GM12878 (cell line): ENCODE data around the gene CISD2. TPM values are rescaled to one million over a fixed set of nuclear protein-coding genes. Genes with fewer than 3 reads are reported as not detected.

Experiments used
- HCFC1 ChIP-seq: fragments of 150-350 bp; IDR thresholded peaks from 2 replicates; pipeline ENCODE4 v1.6.1; 2014; ENCODE audit warnings: low read length
- IRF4 ChIP-seq: IDR thresholded peaks from 2 replicates; pipeline ENCODE4 v1.6.1; 2011; ENCODE audit warnings: low read depth, low read length
- KLF5 ChIP-seq: fragments of 450-650 bp; IDR thresholded peaks from 2 replicates; pipeline ENCODE4 v1.6.1; 2014; ENCODE audit warnings: mild to moderate bottlenecking; ENCODE audit not compliant: partially characterized antibody
- POLR2AphosphoS2 ChIP-seq: IDR thresholded peaks from 2 replicates; pipeline ENCODE4 v1.6.1; 2011; ENCODE audit warnings: low read depth, mild to moderate bottlenecking, low read length, improper control_type of control experiment, moderate library complexity
- POLR2AphosphoS5 ChIP-seq: IDR thresholded peaks from 2 replicates; pipeline ENCODE4 v1.6.1; 2011; ENCODE audit warnings: mild to moderate bottlenecking, low read length, inconsistent platforms
- RELA ChIP-seq: fragments of 450-650 bp; IDR thresholded peaks from 2 replicates; pipeline ENCODE4 v1.8.0; 2014; ENCODE audit warnings: borderline replicate concordance; ENCODE audit not compliant: partially characterized antibody
- SMAD1 ChIP-seq: fragments of 450-650 bp; IDR thresholded peaks from 2 replicates; pipeline ENCODE4 v1.6.1; 2018; ENCODE audit warnings: mild to moderate bottlenecking, low read depth; ENCODE audit not compliant: partially characterized antibody
- SPI1 ChIP-seq: IDR thresholded peaks from 2 replicates; pipeline ENCODE4 v1.6.1; 2011; ENCODE audit warnings: low read depth, mild to moderate bottlenecking, low read length, moderate library complexity, borderline replicate concordance; ENCODE audit not compliant: insufficient read depth
- WRNIP1 ChIP-seq: IDR thresholded peaks from 2 replicates; pipeline ENCODE4 v1.6.1; 2011; ENCODE audit warnings: low read depth, low read length, improper control_type of control experiment, borderline replicate concordance
- ZNF384 ChIP-seq: IDR thresholded peaks from 2 replicates; pipeline ENCODE4 v1.6.1; 2012; ENCODE audit warnings: low read depth, mild to moderate bottlenecking, low read length, improper control_type of control experiment, borderline replicate concordance
- polyA plus RNA-seq, 11 experiments: library from polyadenylated mRNA; depleted of rRNA in 4 of 11; unstranded in 6 of 11; stranded (reverse) in 5 of 11; fragments of >200 nt; fragmentation: Nextera tagmentation in 4 of 11; fragmentation: Illumina TruSeq in 1 of 11; extraction: Ambion mirVana in 4 of 11; extraction: Trizol in 1 of 11; gene quantifications; 1 replicate in 1 of 11; 2 replicates in 10 of 11; pipeline versions ENCODE4 v1.2.1 to v1.2.3, GENCODE V29; 2011 to 2016; ENCODE audit warnings: inconsistent platforms in 2 of 11, missing spikeins in 2 of 11, low read depth in 1 of 11
- total RNA-seq, 4 experiments: library from RNA; depleted of rRNA in 3 of 4; stranded (reverse); fragments of >200 nt in 3 of 4; fragmentation: Illumina TruSeq in 1 of 4; extraction: Trizol in 1 of 4; gene quantifications; 2 replicates each; pipeline versions ENCODE4 v1.2.1 to v1.2.3, GENCODE V29; 2013 to 2021
- TF ChIP-seq, protein P1 (sequence below): IDR thresholded peaks from 2 replicates; pipeline ENCODE4 v1.6.1; 2012; ENCODE audit warnings: low read length, inconsistent platforms
- TF ChIP-seq, protein P2 (sequence below): fragments of 450-650 bp; IDR thresholded peaks from 2 replicates; pipeline ENCODE4 v1.6.1; 2017; ENCODE audit warnings: mild to moderate bottlenecking, moderate library complexity
- TF ChIP-seq, protein P3 (sequence below), 3 experiments: IDR thresholded peaks in 2 of 3; conservative IDR thresholded peaks in 1 of 3; 2 replicates each; pipeline ENCODE4 v1.5.1; 2011; ENCODE audit warnings: low read depth in 3 of 3, low read length in 3 of 3, mild to moderate bottlenecking in 3 of 3, control low read depth in 2 of 3, moderate library complexity in 2 of 3, inconsistent platforms in 1 of 3, mixed read lengths in 1 of 3; ENCODE audit not compliant: control insufficient read depth in 2 of 3, insufficient read depth in 1 of 3; ENCODE audit errors: extremely low read depth in 1 of 3
- TF ChIP-seq, protein P4 (sequence below): IDR thresholded peaks from 2 replicates; pipeline ENCODE4 v1.6.1; 2012; ENCODE audit warnings: mild to moderate bottlenecking, low read depth, low read length
- TF ChIP-seq, protein P5 (sequence below): fragments of 450-650 bp; IDR thresholded peaks from 2 replicates; pipeline ENCODE4 v1.6.1; 2017; ENCODE audit warnings: borderline replicate concordance

The CISD2 gene
- total and polyA plus RNA-seq, 10 of the 15 experiments (the other 5 are each of a cell fraction or from before 2014, with no cell fraction given) = 29.5 to 132 (median 38.9) TPM

DNA sequence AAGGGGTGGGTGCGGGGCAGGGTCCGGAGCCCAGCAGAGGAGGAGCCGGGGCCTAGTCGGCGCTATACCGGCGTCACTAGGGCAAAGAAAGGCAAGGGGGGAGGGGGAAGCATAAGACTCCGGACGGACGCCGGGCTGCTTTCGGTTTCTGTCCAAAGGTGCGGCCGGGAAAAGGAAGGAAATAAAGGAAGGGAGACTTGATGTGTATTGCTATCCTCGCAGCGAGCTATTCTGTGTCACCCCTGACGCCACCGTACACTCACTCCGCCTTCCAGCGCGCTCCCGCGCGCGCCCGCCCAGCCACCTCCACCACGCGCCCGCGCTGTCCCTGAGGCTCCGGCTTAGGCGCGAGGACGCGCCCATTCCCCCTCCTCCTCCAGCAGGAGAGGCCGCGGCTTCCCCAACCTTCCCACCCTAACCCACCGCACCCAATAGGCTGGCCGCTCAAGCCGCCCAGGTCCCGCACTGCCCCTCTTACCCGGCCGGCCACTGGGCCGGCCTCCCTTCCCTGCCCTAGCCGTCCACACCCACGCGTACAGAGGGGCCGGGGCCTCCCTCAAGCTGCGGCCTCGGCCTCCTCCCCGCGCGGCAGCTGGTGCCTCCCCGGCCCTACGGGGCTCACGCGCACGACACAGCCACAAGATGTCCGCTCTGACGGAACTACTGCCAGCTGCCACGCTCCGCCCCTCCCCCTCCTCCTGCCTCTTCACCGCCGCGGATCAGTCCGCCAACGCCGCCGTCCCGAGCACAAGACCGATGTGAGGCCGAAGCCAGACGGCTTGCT, 41.7 kb upstream of the CISD2 start, which contains the start of gene UBE2D3 (continued):
- TF ChIP-seq, protein P1, sequence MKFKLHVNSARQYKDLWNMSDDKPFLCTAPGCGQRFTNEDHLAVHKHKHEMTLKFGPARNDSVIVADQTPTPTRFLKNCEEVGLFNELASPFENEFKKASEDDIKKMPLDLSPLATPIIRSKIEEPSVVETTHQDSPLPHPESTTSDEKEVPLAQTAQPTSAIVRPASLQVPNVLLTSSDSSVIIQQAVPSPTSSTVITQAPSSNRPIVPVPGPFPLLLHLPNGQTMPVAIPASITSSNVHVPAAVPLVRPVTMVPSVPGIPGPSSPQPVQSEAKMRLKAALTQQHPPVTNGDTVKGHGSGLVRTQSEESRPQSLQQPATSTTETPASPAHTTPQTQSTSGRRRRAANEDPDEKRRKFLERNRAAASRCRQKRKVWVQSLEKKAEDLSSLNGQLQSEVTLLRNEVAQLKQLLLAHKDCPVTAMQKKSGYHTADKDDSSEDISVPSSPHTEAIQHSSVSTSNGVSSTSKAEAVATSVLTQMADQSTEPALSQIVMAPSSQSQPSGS = no peak; the same call in 1 of the 2 replicates
- TF ChIP-seq POLR2AphosphoS5 (peak; percentile 92), SPI1 (0 out of 2 replicates have a peak, but pooled peaks have one; percentile 1), SMAD1 (peak; percentile 79), IRF4 (no peak; the same call in none of the 2 replicates), HCFC1 (peak; percentile 42), ZNF384 (no peak), WRNIP1 (0 out of 2 replicates have a peak, but pooled peaks have one; percentile 67), KLF5 (peak; percentile 68), POLR2AphosphoS2 (peak; percentile 48; the same call in 1 of the 2 replicates), RELA (peak; percentile 71)
- TF ChIP-seq, protein P2, sequence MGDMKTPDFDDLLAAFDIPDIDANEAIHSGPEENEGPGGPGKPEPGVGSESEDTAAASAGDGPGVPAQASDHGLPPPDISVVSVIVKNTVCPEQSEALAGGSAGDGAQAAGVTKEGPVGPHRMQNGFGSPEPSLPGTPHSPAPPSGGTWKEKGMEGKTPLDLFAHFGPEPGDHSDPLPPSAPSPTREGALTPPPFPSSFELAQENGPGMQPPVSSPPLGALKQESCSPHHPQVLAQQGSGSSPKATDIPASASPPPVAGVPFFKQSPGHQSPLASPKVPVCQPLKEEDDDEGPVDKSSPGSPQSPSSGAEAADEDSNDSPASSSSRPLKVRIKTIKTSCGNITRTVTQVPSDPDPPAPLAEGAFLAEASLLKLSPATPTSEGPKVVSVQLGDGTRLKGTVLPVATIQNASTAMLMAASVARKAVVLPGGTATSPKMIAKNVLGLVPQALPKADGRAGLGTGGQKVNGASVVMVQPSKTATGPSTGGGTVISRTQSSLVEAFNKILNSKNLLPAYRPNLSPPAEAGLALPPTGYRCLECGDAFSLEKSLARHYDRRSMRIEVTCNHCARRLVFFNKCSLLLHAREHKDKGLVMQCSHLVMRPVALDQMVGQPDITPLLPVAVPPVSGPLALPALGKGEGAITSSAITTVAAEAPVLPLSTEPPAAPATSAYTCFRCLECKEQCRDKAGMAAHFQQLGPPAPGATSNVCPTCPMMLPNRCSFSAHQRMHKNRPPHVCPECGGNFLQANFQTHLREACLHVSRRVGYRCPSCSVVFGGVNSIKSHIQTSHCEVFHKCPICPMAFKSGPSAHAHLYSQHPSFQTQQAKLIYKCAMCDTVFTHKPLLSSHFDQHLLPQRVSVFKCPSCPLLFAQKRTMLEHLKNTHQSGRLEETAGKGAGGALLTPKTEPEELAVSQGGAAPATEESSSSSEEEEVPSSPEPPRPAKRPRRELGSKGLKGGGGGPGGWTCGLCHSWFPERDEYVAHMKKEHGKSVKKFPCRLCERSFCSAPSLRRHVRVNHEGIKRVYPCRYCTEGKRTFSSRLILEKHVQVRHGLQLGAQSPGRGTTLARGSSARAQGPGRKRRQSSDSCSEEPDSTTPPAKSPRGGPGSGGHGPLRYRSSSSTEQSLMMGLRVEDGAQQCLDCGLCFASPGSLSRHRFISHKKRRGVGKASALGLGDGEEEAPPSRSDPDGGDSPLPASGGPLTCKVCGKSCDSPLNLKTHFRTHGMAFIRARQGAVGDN = peak; percentile 78
- TF ChIP-seq, protein P3, sequence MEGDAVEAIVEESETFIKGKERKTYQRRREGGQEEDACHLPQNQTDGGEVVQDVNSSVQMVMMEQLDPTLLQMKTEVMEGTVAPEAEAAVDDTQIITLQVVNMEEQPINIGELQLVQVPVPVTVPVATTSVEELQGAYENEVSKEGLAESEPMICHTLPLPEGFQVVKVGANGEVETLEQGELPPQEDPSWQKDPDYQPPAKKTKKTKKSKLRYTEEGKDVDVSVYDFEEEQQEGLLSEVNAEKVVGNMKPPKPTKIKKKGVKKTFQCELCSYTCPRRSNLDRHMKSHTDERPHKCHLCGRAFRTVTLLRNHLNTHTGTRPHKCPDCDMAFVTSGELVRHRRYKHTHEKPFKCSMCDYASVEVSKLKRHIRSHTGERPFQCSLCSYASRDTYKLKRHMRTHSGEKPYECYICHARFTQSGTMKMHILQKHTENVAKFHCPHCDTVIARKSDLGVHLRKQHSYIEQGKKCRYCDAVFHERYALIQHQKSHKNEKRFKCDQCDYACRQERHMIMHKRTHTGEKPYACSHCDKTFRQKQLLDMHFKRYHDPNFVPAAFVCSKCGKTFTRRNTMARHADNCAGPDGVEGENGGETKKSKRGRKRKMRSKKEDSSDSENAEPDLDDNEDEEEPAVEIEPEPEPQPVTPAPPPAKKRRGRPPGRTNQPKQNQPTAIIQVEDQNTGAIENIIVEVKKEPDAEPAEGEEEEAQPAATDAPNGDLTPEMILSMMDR (IDR thresholded peaks at IDR 0.05 in 2 of 3, conservative IDR thresholded peaks at IDR 0.05 in 1 of 3; ENCODE audit: control insufficient read depth in 2 of 3, extremely low read depth in 1 of 3, insufficient read depth in 1 of 3, low read depth in 3 of 3, low read length in 3 of 3) = peak; percentile 7 to 27 (median 15); a peak in 3 of 6 replicates
- TF ChIP-seq, protein P4, sequence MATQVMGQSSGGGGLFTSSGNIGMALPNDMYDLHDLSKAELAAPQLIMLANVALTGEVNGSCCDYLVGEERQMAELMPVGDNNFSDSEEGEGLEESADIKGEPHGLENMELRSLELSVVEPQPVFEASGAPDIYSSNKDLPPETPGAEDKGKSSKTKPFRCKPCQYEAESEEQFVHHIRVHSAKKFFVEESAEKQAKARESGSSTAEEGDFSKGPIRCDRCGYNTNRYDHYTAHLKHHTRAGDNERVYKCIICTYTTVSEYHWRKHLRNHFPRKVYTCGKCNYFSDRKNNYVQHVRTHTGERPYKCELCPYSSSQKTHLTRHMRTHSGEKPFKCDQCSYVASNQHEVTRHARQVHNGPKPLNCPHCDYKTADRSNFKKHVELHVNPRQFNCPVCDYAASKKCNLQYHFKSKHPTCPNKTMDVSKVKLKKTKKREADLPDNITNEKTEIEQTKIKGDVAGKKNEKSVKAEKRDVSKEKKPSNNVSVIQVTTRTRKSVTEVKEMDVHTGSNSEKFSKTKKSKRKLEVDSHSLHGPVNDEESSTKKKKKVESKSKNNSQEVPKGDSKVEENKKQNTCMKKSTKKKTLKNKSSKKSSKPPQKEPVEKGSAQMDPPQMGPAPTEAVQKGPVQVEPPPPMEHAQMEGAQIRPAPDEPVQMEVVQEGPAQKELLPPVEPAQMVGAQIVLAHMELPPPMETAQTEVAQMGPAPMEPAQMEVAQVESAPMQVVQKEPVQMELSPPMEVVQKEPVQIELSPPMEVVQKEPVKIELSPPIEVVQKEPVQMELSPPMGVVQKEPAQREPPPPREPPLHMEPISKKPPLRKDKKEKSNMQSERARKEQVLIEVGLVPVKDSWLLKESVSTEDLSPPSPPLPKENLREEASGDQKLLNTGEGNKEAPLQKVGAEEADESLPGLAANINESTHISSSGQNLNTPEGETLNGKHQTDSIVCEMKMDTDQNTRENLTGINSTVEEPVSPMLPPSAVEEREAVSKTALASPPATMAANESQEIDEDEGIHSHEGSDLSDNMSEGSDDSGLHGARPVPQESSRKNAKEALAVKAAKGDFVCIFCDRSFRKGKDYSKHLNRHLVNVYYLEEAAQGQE = no peak
- TF ChIP-seq, protein P5, sequence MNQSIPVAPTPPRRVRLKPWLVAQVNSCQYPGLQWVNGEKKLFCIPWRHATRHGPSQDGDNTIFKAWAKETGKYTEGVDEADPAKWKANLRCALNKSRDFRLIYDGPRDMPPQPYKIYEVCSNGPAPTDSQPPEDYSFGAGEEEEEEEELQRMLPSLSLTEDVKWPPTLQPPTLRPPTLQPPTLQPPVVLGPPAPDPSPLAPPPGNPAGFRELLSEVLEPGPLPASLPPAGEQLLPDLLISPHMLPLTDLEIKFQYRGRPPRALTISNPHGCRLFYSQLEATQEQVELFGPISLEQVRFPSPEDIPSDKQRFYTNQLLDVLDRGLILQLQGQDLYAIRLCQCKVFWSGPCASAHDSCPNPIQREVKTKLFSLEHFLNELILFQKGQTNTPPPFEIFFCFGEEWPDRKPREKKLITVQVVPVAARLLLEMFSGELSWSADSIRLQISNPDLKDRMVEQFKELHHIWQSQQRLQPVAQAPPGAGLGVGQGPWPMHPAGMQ = no peak
